Measurements from ENCODE around the gene IL4. TPM values are rescaled to one million over a fixed set of nuclear protein-coding genes. Genes with fewer than 3 reads are reported as not detected.

IL4 gene
- total and polyA plus RNA-seq, 9 of the 15 experiments (the other 6 are each of a cell fraction or from before 2014, with no cell fraction given), result 0.22 to 0.62 TPM; not detected in 7

GRCh38 chr5:132629230-132629944 lies 44.4 kb upstream of the IL4 start:
- no peak for DNase-seq (ENCODE audit: extremely low read depth in 1 of 4, low spot score in 3 of 4)
- TF ChIP-seq ZNF507 (tag; conservative IDR thresholded peaks at IDR 0.05), result no peak
- no peak for TF ChIP-seq POU5F1 (IDR thresholded peaks at IDR 0.05; ENCODE audit: borderline replicate concordance, low read depth, low read length, partially characterized antibody)
- TF ChIP-seq ZNF57 (CRISPR knock-in tag; IDR thresholded peaks at IDR 0.05), result no peak
- TF ChIP-seq USF1 (CRISPR knock-in tag; IDR thresholded peaks at IDR 0.05), result no peak
- no peak for TF ChIP-seq CGGBP1 (CRISPR knock-in tag; IDR thresholded peaks at IDR 0.05)
- no peak for TF ChIP-seq SMAD4 (CRISPR knock-in tag; conservative IDR thresholded peaks at IDR 0.05)
- TF ChIP-seq MYBL2 (IDR thresholded peaks at IDR 0.05; ENCODE audit: low read depth), result no peak
- TF ChIP-seq MYBL2 (CRISPR knock-in tag; IDR thresholded peaks at IDR 0.05; ENCODE audit: borderline replicate concordance), result no peak
- TF ChIP-seq ZBTB7A (IDR thresholded peaks at IDR 0.05; ENCODE audit: borderline replicate concordance, control insufficient read depth, low read depth, low read length), result no peak
- TF ChIP-seq RAD51 (IDR thresholded peaks at IDR 0.05; ENCODE audit: borderline replicate concordance, low read depth), result no peak
- no peak for TF ChIP-seq ARID3A (IDR thresholded peaks at IDR 0.05; ENCODE audit: borderline replicate concordance, low read depth, low read length)

More at GRCh38 chr5:132629230-132629944, 44.4 kb upstream of the IL4 start:
- Histone ChIP-seq H3K36me3 (ENCODE audit: control insufficient read depth, insufficient read depth, low read length) (peaks cover 53% of the 10 kb centered on the region), H3K9ac (ENCODE audit: insufficient read depth in 1 of 2, low read depth in 2 of 2, low read length in 2 of 2) (no peak overlapping the region), H3K9me3 (replicated peaks; ENCODE audit: control insufficient read depth, insufficient read depth, low read depth, low read length) (no peaks in the 10 kb centered on the region), H3K4me2 (ENCODE audit: insufficient read depth, low read length) (no peak overlapping the region), H3K4me1 (replicated peaks in 1 of 2; ENCODE audit: control insufficient read depth in 2 of 2, insufficient read depth in 2 of 2, low read length in 2 of 2) (no peaks in the 10 kb centered on the region), H3K9me1 (ENCODE audit: control insufficient read depth, insufficient read depth, low read length) (no peaks in the 10 kb centered on the region), H4K20me1 (replicated peaks; ENCODE audit: control insufficient read depth, insufficient read depth, low read length) (no peaks in the 10 kb centered on the region), H3K27ac (ENCODE audit: extremely low read depth, low read depth, low read length) (no peak overlapping the region), H3K27me3 (ENCODE audit: control insufficient read depth in 2 of 2, insufficient read depth in 2 of 2, low read length in 2 of 2) (no peaks in the 10 kb centered on the region), H3K79me2 (ENCODE audit: control insufficient read depth, insufficient read depth, low read length) (no peaks in the 10 kb centered on the region), H2AFZ (ENCODE audit: low read depth, low read length) (no peak overlapping the region), H3K4me3 (no peak overlapping the region)
- FAIRE-seq (no peak), ATAC-seq (no peak)
- intact Hi-C loops (cut with micrococcal nuclease), result no loop called here
- CTCF ChIA-PET (ENCODE audit: low intra/inter-chr PET ratio), result no interaction called here
- WGBS (ENCODE audit: insufficient coverage, low coverage, missing lambda C conversion rate), result 82% methylated on average over 5 of the region's 5 CpGs
- POLR2A ChIA-PET, result interaction anchor here (0.8 to 2.1 kb wide), 4 partner anchors 9 to 200 kb away, joined by 3 to 8 read pairs (median 4); no protein-coding TSS in a partner anchor
- in situ Hi-C loops (cut with MboI), result no loop called here
- BruUV-seq (replicated peaks), result no TSS peak

Data from K562 (cell line).